ENCODE measurements around the gene KCTD13. TPM values are rescaled to one million over a fixed set of nuclear protein-coding genes. Genes with fewer than 3 reads are reported as not detected.
A peak's percentile ranks its signal among the peaks of the same experiment; 100 is the strongest.

Gene KCTD13
- polyA plus RNA-seq, 1 of the 3 experiments (the other 2 are of a cell fraction): 31.0 TPM

DNA sequence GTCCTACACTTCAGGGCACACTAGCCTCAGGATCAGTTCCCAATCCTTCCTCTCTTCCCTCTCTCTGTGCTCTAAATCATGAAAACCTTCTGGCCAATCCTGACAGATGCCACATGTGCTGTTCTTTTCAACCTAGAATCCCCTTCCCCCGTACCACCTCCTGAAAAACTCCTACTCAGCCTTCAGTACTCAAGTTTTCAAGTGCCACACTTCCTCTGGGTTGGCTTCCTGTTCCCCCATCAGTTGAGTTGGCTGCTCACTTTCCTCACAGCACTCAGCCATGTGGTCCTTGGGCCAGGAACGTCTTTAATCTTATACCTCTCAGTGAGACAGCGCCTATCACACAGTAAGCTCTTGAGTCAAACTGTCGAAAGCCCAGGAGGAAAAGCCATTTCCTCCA, 22.4 kb downstream of the KCTD13 start (continued):
- TF ChIP-seq ZBTB33 (IDR thresholded peaks at IDR 0.05; ENCODE audit: borderline replicate concordance, low read depth): no peak
- TF ChIP-seq RAD21 (IDR thresholded peaks at IDR 0.05; ENCODE audit: low read length): no peak
- TF ChIP-seq GATA2 (CRISPR knock-in tag; IDR thresholded peaks at IDR 0.05): no peak

GRCh38 chr16:29901607-29901945, 24.4 kb downstream of the KCTD13 start:
- POLR2A ChIA-PET: interaction anchor here (0.6 to 3.2 kb wide), 7 partner anchors 10 to 207 kb away, joined by 3 to 12 read pairs (median 4); partner anchors contain the start of genes KCTD13, TAOK2 and TLCD3B
- no peak overlapping the region for H2AFZ ChIP-seq (ENCODE audit: low read depth)

DNA sequence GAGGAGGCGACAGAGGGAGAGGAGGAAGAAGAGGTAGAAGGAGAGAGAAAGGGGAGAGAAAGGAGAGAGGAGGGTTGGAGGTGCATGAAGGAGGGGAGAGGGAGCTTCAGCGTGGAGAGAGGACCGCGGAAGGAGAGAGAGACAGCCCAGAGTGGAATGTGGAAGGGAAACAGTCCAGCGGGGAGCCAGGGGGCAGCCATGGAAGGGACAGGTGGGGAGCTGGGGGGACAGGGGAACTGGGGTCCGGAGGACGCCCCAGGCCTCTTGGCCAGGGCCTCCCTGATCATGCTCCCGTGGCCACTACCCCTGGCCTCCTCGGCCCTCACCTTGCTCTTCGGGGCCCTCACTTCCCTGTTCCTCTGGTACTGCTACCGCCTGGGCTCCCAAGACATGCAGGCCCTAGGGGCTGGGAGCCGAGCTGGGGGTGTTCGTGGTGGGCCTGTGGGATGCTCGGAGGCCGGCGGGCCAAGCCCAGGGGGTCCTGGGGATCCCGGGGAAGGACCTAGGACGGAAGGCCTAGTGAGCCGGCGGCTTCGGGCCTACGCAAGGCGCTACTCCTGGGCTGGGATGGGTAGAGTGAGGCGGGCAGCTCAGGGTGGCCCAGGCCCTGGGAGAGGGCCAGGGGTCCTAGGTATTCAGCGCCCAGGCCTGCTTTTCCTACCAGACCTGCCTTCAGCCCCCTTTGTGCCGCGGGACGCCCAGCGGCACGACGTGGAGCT, 25.0 kb downstream of the KCTD13 start:
- peak overlapping the region; percentile 87 for H3K9ac ChIP-seq
- peak; percentile 64 for DNase-seq
- H3K4me2 ChIP-seq: peak overlapping the region; percentile 100
- peak overlapping the region; percentile 90 to 94 for H3K27ac ChIP-seq (ENCODE audit: low read depth in 2 of 2, low read length in 1 of 2)
- H3K36me3 ChIP-seq (replicated peaks in 1 of 2; ENCODE audit: control insufficient read depth in 1 of 2, insufficient read depth in 2 of 2, low read length in 1 of 2): peaks cover 0 to 4% of the 10 kb centered on the region in 2 experiments
- no peaks in the 10 kb centered on the region for H3K9me3 ChIP-seq
- ChIA-PET POLR2A (interaction anchor here (0.6 to 3.2 kb wide), 8 partner anchors 10 to 207 kb away, joined by 3 to 12 read pairs (median 4); partner anchors contain the start of genes KCTD13, PAGR1, TAOK2 and TLCD3B), CTCF (interaction anchor here (0.7 to 3.3 kb wide), 13 partner anchors 11 to 131 kb away, joined by 3 to 14 read pairs (median 4); partner anchors contain the start of genes KCTD13, KIF22, PAGR1 and PRRT2)
- WGBS (ENCODE audit: low lambda C conversion rate): 7% methylated on average over 9 of the region's 31 CpGs
- no peaks in the 10 kb centered on the region for H3K9me2 ChIP-seq
- H3F3A ChIP-seq (replicated peaks; ENCODE audit: insufficient read depth): peaks cover 15% of the 10 kb centered on the region
- H3K4me1 ChIP-seq (ENCODE audit: control insufficient read depth in 1 of 2, insufficient read depth in 2 of 2, low read depth in 1 of 2, low read length in 1 of 2): peaks cover 0 to 20% of the 10 kb centered on the region in 2 experiments; a peak in 1 of 4 replicates
- 0 out of 2 replicates have a peak, but pooled peaks cover 3% of the 10 kb centered on the region for H4K20me1 ChIP-seq (ENCODE audit: insufficient read depth)
- H3K27me3 ChIP-seq (ENCODE audit: insufficient read depth): no peaks in the 10 kb centered on the region
- TF ChIP-seq RAD21 (IDR thresholded peaks at IDR 0.05; ENCODE audit: low read length) (no peak), SMC3 (IDR thresholded peaks at IDR 0.05; ENCODE audit: low read depth, low read length) (no peak), POLR2AphosphoS5 (IDR thresholded peaks at IDR 0.05; ENCODE audit: low read depth, low read length) (no peak), NFIC (IDR thresholded peaks at IDR 0.05; ENCODE audit: borderline replicate concordance) (no peak), YY1 (IDR thresholded peaks at IDR 0.05; ENCODE audit: low read depth) (no peak), ELF1 (IDR thresholded peaks at IDR 0.05) (no peak), TAF1 (IDR thresholded peaks at IDR 0.05; ENCODE audit: borderline replicate concordance, low read depth, low read length) (no peak), ZBTB33 (IDR thresholded peaks at IDR 0.05; ENCODE audit: borderline replicate concordance, low read depth) (no peak)
- TF ChIP-seq, protein P1, sequence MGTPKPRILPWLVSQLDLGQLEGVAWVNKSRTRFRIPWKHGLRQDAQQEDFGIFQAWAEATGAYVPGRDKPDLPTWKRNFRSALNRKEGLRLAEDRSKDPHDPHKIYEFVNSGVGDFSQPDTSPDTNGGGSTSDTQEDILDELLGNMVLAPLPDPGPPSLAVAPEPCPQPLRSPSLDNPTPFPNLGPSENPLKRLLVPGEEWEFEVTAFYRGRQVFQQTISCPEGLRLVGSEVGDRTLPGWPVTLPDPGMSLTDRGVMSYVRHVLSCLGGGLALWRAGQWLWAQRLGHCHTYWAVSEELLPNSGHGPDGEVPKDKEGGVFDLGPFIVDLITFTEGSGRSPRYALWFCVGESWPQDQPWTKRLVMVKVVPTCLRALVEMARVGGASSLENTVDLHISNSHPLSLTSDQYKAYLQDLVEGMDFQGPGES (IDR thresholded peaks at IDR 0.05; ENCODE audit: low read depth, low read length): no peak
- H2AFZ ChIP-seq (ENCODE audit: low read depth): peak overlapping the region; percentile 58; the same call in 1 of the 2 replicates
- H3K4me3 ChIP-seq (ENCODE audit: low read depth in 2 of 2, low read length in 1 of 2): peak overlapping the region; percentile 54 to 89
- H3K79me2 ChIP-seq (ENCODE audit: insufficient read depth): peaks cover 39% of the 10 kb centered on the region

More at GRCh38 chr16:29901607-29901945, 24.4 kb downstream of the KCTD13 start:
- peak overlapping the region; percentile 87 for H3K9ac ChIP-seq
- H3K27ac ChIP-seq (ENCODE audit: low read depth in 2 of 2, low read length in 1 of 2): peak overlapping the region; percentile 90 to 94
- peak; percentile 59 for DNase-seq
- peaks cover 39% of the 10 kb centered on the region for H3K79me2 ChIP-seq (ENCODE audit: insufficient read depth)
- H3K9me2 ChIP-seq: no peaks in the 10 kb centered on the region
- CTCF ChIA-PET: interaction anchor here (0.7 to 3.3 kb wide), 9 partner anchors 10 to 94 kb away, joined by 3 to 13 read pairs (median 4); partner anchors contain the start of genes PAGR1 and PRRT2
- peaks cover 3 to 4% of the 10 kb centered on the region in 2 experiments for H3K36me3 ChIP-seq (replicated peaks in 1 of 2; ENCODE audit: control insufficient read depth in 1 of 2, insufficient read depth in 2 of 2, low read length in 1 of 2)
- no peaks in the 10 kb centered on the region for H3K27me3 ChIP-seq (ENCODE audit: insufficient read depth)
- TF ChIP-seq MEF2A (IDR thresholded peaks at IDR 0.05; ENCODE audit: borderline replicate concordance, low read depth) (no peak), YY1 (IDR thresholded peaks at IDR 0.05; ENCODE audit: low read depth) (peak; percentile 53; the same call in 1 of the 2 replicates)
- H3F3A ChIP-seq (replicated peaks; ENCODE audit: insufficient read depth): peaks cover 15% of the 10 kb centered on the region
- peak overlapping the region; percentile 54 to 89 for H3K4me3 ChIP-seq (ENCODE audit: low read depth in 2 of 2, low read length in 1 of 2)
- 19% methylated on average over 6 of the region's 19 CpGs for WGBS (ENCODE audit: low lambda C conversion rate)
- H3K4me2 ChIP-seq: peak overlapping the region; percentile 100
- peaks cover 0 to 20% of the 10 kb centered on the region in 2 experiments; a peak in 1 of 4 replicates for H3K4me1 ChIP-seq (ENCODE audit: control insufficient read depth in 1 of 2, insufficient read depth in 2 of 2, low read depth in 1 of 2, low read length in 1 of 2)
- no peaks in the 10 kb centered on the region for H3K9me3 ChIP-seq
- 0 out of 2 replicates have a peak, but pooled peaks cover 3% of the 10 kb centered on the region for H4K20me1 ChIP-seq (ENCODE audit: insufficient read depth)

Measured in SK-N-SH (cell line).